H1 (cell line): ENCODE data around the gene PES1. TPM values are rescaled to one million over a fixed set of nuclear protein-coding genes. Genes with fewer than 3 reads are reported as not detected.

Source experiments
- CBX5 ChIP-seq: fragments of 300-800, 300-1000 bp; sonication (generic); IDR thresholded peaks from 2 replicates; pipeline ENCODE4 v1.7.1; 2016; ENCODE audit warnings: antibody characterized with exemption, low read length, low read depth
- SAP30 ChIP-seq: fragments of 300-600 bp; sonication (generic); IDR thresholded peaks from 2 replicates; pipeline ENCODE4 v1.7.1; 2012; ENCODE audit warnings: low read length, moderate library complexity, mild to moderate bottlenecking, inconsistent platforms; ENCODE audit not compliant: insufficient read depth, insufficient replicate concordance
- polyA plus RNA-seq, 7 experiments: library from polyadenylated mRNA; depleted of rRNA in 3 of 7; stranded (reverse) in 5 of 7; unstranded in 2 of 7; fragments of >200 nt in 5 of 7; fragments of 200-250 nt in 2 of 7; gene quantifications; 1 replicate in 5 of 7; 2 replicates in 1 of 7; 4 replicates in 1 of 7; pipeline versions ENCODE4 v1.2.1 to v1.2.3, GENCODE V29; 2011 to 2013; ENCODE audit warnings: missing spikeins in 2 of 7, mixed read lengths in 2 of 7
- total RNA-seq: library from RNA; stranded (reverse); fragmentation: NEBNext Ultra II Directional; extraction: Animal tissue kit (Norgen Biotek cat#: 25700); gene quantifications from 2 replicates; pipeline ENCODE4 v1.2.1, GENCODE V29; 2021

Gene PES1
- total and polyA plus RNA-seq, 2 of the 8 experiments (the other 6 are each of a cell fraction or from before 2014, with no cell fraction given): 121 to 191 TPM

- no peak for TF ChIP-seq SAP30
- no peak for TF ChIP-seq CBX5
Measured at GRCh38 chr22:30547188-30547587, 44.5 kb downstream of the PES1 start (continued).
